Measurements from ENCODE around the gene DGAT2.

Gene DGAT2

DNA sequence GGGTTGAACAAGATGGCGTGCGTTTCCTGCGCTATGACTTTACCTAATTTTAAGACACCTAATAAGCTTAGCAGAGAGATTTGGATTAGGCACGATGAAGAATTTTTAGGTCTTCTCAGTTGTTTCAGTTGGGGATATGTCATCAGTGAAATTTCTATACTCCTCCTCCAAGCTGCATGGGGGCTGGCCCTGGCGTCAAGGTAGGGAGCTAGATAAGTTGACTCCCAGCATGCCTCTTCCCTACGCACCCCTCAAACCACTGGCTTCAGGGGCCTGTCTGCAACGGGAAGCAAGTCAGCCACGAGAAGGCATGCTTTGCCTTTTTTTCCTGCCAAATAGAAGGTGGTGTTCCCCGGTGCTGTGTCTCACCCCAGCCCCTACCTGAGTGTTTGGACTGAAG is 13.3 kb downstream of the DGAT2 start:
- DNase-seq, result no peak

DNA sequence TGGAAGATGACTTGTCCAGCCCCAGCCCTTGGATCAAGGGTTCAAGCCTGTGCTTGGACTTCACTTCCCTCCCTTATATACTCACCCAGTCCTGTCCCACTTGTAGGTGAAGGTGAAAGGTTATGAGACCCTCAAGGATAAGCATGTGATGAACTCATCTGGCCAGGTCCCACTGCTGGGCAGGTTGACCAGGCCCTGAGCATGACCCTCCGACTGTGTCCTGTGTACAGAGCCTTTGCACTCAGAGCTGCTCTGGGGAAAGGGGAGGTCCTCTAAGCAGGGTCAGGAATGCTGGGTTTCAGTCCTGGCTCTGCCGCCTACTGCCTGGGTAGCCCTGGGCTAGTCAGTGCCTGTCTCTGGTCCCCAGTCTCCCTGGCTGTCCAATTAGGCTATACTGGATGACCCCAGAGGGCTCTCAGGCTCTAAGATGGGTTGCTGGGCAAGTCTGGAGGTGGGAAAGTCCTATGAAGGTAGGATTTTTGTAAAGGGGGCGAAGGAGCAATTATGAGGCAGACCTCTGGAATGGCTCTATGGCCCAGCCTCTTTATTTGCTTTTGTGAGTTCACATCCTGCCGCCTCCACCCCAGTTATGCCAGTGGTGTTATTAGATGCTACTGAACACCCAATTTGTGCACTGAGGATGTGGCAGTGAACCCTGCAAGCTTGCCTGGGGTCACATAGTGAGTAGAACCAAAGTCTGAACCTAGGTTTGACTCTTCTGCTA is 14.1 kb downstream of the DGAT2 start:
- DNase-seq, result no peak

DNA sequence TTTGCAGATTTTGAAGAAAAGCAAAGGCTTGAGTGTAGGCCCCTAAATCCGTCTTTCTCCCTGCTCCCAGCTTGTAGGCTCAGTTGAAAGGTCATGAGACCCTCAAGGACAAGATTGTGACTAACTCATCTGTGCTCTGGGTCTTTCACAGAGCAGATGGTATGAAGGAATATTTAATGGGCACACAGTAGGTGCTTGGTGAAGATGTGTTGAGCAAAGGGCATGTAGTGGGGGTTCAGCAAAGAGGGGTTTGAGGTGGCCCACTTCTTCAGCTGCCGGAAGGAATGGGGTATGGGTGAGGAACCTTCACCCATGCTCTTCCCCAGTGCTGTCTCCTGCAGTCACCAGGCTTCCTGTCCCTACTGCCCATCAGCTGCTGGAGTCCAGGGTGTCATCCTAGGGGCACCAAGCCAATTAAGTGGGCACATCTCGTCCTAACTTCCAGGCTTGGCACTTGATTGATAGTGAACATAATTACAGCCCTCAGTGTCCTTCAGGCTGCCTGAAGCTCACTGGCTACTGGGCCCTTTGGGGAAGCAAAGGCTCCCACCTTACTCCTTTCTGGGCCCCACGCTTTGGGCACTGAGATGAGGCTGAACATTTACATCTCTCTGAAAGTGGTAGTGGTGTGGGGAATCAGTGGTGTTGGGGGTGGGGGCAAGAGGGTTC is 15.0 kb downstream of the DGAT2 start:
- no peak for DNase-seq

DNA sequence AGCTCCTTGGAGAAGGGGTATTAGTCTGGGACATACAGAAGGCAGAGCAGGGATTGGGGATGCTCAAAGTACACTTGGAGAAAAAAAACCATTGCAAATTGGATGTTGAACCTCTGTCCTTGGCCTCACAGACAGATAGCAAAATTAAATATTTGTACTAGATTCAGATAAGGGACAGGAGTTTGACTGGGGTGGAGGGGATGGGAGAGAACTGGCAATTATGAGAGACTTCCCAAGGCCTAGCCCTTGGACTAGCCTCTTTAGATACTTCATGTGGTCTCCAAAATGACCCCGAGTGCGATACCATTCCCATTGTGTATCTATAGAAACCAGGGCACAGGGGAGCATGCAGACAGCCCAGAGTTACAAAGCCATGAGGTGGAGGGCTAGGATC is 15.5 kb downstream of the DGAT2 start:
- DNase-seq, result no peak

DNA sequence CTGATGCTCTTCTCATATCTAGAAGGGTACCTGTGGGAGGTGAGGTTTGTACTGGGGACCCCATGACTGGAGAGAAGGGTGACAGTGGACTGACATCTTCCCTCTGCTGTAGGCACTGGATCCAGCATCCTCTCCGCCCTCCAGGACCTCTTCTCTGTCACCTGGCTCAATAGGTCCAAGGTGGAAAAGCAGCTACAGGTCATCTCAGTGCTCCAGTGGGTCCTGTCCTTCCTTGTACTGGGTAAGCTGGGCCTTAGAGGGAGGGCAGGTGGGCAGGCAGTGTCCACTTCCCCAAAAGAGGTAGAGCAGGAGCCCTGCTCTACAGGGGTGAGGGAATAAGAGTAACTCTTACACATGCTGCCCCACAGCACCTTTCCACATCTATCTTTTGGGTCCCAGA is 15.9 kb downstream of the DGAT2 start:
- no peak for DNase-seq

DNA sequence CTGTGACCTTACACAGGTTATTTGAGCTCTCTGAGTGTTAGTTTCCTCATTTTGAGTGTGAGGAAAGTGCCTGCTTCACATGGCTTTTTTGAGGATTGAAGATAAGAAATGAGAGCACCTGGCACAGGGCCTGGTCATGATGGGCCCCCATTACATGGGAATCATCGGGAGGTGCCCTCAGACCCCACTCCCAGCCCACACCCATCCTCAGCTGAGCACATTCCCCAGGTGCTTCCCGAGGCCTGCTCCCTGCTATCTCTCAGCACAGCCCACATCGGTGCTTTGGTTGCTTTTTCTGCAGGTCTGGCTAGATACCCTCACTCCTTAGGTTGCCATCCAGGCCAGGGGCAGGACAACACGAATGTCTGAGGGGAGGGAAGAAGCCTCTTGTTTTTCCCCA is 16.6 kb downstream of the DGAT2 start:
- no peak for DNase-seq

DNA sequence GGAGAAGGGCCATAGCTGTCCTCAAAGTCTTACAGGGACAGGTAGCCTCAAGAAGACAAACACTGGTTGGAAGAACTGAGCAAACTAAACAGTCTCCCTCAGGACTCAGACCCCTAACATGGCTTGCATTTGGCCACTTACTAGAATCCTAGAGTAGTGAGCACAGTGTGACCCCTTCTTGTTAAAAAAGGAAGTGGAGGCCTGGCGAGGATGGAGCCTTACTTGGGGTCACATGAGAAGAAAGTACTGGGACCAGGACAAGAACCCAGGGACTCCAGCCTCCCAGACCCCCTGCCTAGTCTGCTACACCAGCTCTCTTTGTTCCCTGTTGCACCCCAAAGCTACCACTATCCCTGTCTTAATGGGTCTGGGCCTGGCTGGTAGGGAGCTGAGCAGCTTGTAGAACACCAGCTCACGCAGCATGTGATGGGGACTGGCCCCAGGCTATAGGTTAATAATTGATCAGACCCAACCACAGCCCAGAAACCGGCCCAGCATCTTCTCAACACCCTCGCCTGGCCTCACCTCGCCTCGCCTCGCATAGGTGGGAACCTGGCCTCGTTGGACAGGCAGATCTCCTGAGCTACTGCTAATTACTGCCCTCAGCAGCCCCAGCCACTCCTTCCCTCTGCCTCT is 17.6 kb downstream of the DGAT2 start:
- DNase-seq, result no peak

DNA sequence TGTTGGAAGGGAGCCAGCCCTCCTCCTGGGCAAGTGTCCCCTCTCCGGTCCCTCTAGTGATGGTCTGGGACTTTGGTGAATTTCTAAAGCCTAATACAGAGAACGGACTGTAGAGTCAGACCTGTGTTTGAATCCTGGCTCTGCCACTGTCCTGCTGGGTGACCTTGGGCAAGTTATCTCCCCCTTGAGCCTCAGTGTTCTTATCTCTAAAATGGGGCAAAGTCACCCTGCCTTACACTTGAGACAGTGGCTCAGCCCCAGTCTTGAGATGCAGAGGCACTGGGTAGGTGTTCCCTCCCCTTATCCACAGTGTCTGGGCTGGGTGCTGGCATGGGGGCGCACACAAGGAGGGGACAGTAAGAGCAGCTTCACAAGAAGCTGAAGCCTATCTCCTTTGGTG is 20.9 kb downstream of the DGAT2 start:
- no peak for DNase-seq

DNA sequence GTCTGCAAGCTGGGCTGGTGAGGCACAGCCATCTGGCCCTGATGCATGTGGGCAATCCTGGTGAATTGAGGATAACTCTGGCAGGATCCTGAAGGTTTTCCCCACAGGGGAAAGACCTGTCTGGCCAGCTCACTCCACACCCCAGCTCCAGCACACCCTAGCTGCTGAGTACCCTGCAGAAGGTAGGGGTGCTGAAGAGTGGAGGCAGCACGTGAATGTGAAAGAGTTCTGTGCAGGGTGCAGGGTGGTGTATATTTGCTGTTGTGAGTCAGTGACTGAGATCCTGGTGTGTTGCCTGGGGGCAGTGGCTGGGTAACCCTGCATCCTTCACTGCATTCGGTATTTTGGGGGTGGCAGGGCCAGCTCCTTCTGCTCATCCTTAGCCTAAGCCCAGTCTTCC is 22.4 kb downstream of the DGAT2 start:
- DNase-seq, result no peak

DNA sequence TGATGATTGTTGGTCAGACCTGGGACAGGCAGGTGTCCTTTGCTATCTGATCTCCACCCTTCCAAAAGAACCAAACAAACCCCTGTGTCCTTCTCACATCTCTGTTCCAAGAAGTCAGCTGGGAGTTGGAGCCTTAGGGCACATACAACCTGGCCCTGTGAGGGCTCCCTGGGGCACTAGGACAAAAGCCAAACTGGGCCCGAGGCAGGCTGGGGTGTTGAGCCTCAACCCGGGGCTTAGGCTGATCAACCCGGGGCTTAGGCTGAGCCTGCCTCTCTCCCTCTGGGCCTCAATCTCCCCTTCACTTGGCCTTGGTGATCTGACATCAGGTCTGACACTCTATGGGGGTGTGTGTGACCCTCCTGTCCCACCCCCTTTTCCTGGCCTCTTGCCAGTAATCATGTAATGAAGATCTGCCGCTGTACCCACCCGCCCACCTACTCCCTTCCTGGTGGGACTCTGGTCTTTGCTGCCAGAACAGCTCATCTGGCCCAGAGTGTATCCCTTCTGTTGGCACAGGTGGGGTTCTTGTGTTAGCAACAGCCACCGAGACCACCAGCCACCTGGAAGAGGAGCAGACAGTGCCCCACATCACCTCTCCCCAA is 23.7 kb downstream of the DGAT2 start:
- no peak for DNase-seq

DNA sequence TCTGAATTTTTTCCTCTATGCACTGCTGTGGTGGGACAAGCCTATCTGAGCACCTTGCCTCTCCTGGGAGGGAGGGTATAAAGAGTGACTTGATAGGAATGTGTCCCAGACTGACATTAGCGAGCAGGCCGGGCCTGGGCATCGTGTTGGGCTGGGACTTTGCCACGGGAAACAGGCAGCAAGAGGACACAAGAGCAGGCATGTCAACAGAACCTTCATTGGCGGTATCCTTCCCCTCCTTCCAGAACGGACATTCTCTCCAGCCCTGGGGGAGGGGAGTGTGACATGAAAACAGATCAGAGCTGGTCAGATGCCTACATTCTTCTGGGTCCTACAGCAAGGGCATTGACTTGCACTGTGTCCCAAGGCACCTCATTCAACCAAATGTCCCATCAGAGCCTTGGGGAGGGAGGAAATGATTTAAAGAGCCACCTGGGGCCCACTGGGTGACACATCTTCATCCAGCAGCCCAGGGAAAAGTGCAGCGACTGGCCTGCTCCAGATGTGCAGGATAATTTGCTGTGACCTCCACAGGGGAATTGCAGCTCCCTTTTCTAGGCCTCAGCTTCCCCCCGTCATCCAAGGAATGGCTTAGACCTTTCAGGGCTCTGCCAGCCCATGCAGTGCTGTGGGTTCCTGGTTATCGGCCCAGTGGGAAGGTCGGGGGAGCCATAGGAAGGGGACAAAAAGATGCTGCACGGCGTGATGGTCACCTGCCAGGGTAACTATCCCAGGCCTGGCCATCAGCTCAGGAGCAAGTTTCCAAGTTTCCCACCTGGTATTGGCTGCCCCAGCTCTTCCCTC is 24.6 kb downstream of the DGAT2 start:
- DNase-seq, result no peak

DNA sequence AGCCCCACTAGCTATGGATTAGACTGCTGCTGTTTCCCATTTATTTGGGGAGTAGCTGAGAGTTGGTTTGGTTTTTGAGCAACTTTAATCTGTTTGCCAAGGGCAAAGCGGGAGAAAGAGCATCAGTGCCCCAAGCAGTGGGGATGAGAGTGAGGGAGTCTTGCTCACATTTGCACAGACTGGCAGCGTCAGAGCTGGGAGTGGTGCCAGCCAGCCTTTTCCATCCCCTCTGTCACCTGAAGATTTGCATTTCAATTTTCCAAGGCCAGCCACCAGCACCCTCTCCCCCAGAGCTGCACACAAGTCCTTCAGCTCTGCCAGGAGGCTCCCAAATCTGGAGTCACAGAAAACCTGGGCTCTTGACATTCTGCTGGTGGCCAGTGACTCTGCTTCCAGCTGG is 25.4 kb downstream of the DGAT2 start:
- no peak for DNase-seq

DNA sequence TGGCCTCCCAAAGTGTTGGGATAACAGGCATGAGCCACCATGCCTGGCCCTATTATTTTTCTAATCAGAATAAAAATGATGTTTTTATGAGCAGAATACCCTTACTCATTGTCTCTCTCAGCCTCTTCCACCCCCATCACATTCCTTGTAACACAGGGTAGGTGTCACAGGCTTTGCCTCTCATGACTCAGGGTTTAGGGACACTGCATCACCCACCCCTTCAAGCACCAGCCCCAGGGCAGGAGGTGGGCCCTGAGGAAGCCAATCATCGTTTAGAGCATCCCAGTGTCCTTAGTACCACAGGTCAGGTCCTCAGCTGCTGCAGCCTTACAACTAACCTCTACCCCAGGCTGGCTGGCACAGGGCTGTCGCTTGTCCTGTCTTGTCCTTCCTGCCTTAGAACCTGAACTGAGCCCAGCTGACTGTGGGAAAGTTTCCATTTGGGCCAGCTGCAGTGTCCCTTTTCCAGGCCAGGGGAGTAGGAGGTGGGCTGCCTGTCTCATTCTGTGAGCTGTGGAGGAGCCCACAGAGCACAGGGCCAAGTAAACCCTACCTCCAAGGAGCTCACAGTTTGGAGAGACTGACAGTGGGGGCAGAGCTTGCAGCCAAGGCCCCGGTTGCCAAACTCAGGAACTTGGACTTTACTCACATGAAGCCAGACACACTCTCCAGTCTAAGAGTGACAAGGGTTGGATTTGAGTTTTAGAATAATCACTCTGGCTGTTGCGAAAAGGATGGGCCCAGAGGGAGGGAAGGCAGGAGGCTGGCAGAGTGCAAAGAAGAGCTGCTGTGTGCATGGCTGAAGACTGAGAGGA is 26.9 kb downstream of the DGAT2 start:
- no peak for DNase-seq

DNA sequence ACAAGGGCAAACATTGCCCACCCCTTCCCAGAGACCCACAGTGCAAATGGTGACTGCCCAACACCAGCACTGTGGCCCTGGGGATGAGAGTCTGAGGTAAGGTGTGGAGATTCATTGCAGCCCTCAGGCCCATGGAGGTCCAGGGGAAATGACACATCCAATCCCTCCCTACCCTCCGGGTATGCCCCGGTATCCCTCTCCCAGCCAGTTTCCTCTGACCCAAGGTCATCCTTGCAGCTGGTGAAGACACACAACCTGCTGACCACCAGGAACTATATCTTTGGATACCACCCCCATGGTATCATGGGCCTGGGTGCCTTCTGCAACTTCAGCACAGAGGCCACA is 27.5 kb downstream of the DGAT2 start:
- no peak for DNase-seq

DNA sequence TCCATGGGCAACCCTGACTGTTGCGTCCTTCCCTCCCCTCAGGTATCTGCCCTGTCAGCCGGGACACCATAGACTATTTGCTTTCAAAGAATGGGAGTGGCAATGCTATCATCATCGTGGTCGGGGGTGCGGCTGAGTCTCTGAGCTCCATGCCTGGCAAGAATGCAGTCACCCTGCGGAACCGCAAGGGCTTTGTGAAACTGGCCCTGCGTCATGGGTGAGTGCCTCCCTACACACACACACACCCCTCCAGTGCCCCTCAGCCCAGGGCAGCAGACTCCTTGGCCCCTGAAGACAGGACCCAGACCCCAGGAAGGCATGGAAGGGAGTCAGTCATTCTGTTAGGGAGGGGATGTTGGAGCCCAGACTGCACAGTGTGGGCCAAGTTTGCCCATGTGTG is 28.5 kb downstream of the DGAT2 start:
- no peak for DNase-seq

DNA sequence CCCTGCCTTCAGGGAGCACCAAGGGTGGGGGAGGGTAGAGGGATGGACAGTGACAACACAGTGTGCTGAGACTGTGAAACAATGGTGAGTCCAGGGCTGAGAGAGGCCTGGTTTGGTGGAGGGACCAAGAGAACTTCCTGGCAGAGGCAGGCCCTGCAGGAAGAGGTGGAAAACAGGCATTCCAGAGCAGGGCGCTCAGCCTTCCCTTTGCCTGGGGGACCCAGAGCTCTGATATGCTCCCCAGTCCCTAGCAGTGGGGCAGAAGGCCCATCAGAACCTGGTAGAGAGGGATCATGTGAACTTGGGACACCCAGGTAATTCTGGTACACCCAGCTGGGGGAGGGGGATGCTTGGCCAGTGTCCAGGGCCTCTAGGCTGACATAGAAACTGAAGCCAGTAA is 29.2 kb downstream of the DGAT2 start:
- no peak for DNase-seq

DNA sequence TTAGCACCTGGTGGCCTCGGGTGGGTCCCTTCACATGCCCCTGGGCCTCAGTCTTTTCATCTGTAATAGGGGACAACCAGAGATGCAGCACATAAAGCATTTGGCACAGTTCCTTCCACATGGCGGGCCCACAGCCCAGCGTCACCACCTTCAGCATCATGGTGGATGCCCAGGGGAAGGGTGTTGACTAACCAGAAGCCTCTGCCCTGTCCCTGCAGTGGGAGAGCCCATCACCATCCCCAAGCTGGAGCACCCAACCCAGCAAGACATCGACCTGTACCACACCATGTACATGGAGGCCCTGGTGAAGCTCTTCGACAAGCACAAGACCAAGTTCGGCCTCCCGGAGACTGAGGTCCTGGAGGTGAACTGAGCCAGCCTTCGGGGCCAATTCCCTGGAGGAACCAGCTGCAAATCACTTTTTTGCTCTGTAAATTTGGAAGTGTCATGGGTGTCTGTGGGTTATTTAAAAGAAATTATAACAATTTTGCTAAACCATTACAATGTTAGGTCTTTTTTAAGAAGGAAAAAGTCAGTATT is 31.6 kb downstream of the DGAT2 start:
- no peak for DNase-seq

DNA sequence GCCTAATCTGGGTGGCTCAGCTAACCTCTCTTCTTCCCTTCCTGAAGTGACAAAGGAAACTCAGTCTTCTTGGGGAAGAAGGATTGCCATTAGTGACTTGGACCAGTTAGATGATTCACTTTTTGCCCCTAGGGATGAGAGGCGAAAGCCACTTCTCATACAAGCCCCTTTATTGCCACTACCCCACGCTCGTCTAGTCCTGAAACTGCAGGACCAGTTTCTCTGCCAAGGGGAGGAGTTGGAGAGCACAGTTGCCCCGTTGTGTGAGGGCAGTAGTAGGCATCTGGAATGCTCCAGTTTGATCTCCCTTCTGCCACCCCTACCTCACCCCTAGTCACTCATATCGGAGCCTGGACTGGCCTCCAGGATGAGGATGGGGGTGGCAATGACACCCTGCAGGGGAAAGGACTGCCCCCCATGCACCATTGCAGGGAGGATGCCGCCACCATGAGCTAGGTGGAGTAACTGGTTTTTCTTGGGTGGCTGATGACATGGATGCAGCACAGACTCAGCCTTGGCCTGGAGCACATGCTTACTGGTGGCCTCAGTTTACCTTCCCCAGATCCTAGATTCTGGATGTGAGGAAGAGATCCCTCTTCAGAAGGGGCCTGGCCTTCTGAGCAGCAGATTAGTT is 32.3 kb downstream of the DGAT2 start:
- no peak for DNase-seq

DNA sequence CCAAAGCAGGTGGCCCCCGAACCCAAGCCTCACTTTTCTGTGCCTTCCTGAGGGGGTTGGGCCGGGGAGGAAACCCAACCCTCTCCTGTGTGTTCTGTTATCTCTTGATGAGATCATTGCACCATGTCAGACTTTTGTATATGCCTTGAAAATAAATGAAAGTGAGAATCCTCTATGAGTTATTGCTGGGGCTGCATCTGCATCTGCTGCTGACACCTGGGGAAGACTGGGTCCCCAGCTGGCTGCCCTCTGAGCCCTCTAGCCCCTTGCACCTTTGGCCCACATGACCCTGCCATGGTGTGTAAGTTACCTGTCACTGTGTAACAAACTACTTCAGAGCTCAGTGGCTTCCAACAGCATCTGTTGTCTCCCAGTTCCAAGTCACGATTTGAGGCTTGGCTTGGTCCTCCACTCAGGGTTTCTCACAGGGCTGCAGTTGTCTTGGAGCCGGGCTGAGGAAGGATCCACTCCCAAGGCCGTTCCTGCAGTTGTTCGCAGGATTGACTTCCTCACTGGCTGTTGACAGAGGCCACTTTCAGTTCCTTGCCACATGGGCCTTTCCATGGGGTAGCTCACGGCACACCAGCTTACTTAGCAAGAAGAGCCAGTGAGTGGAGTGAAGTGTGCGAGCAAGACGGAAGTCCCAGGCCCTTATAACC is 32.9 kb downstream of the DGAT2 start:
- DNase-seq, result no peak

DNA sequence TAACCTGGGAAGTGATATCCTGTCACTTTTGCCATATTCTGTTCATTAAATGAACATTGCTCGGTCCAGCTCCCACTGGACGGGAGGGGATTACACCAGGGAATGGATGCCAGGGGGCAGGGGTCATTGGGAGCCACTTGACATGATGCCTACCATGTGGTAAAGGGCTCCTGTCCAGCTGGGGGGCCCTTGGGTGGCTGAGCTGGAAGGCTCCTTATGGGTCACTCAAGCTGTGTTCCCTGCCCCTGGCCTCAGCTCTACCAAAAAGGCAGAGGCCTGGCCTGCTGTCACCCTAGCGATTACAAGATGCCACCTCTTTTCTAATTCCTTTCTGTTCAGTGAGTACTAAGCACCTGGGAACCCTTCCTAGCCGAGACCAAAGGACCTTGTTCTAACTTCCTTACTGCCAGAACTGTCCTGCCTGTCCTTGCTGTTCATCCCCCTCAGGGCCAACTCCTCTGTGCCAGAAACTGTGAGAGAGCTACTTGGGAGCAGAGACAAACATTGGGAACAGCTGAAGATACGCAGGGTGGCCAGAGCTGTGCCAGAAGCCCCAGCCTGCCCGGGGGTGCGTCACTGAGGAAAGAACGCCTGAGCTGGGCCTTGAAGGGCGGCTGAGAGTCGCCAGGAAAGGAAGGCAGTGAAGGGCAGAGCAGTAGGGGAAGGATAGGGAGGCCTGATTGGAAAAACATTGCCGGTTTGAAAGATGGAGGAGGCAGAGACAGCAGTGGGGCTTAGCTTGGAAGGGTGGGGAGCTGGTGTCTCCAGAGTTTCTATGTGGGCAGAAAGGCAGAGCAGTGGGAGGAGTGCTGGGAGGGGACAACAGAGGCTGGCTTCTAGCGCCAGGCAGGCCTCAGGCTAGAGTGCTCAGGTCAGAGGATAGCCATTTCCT is 33.7 kb downstream of the DGAT2 start:
- no peak for DNase-seq
